ENCODE results near the gene CHTF18.

Gene CHTF18

GRCh38 chr16:780296-780695, 8.1 kb upstream of the CHTF18 start:
- DNase-seq (ENCODE audit: low spot score), result no peak
- ChIA-PET CTCF (interaction anchor here (0.9 kb wide), 1 partner anchor 36 kb away, joined by 3 read pairs; no protein-coding TSS in a partner anchor), POLR2A (ENCODE audit: low non-redundant PET) (interaction anchor here (0.7 kb wide), 1 partner anchor 26 kb away, joined by 6 read pairs; no protein-coding TSS in a partner anchor)
- TF ChIP-seq CTCF (conservative IDR thresholded peaks at IDR 0.05; ENCODE audit: low read depth), result no peak
- no peak overlapping the region for H3K27ac ChIP-seq

GRCh38 chr16:781346-782010, 6.9 kb upstream of the CHTF18 start:
- no peak for DNase-seq (ENCODE audit: low spot score)
- TF ChIP-seq CTCF (conservative IDR thresholded peaks at IDR 0.05; ENCODE audit: low read depth), result no peak
- ChIA-PET CTCF (no interaction called here), POLR2A (ENCODE audit: low non-redundant PET) (no interaction called here)
- no peak overlapping the region for H3K27ac ChIP-seq

GRCh38 chr16:782258-782657, 6.2 kb upstream of the CHTF18 start:
- ChIA-PET POLR2A (ENCODE audit: low non-redundant PET) (no interaction called here), CTCF (no interaction called here)
- peak overlapping the region; percentile 76; the same call in 1 of the 2 replicates for H3K27ac ChIP-seq
- TF ChIP-seq CTCF (conservative IDR thresholded peaks at IDR 0.05; ENCODE audit: low read depth), result no peak
- no peak for DNase-seq (ENCODE audit: low spot score)

DNA sequence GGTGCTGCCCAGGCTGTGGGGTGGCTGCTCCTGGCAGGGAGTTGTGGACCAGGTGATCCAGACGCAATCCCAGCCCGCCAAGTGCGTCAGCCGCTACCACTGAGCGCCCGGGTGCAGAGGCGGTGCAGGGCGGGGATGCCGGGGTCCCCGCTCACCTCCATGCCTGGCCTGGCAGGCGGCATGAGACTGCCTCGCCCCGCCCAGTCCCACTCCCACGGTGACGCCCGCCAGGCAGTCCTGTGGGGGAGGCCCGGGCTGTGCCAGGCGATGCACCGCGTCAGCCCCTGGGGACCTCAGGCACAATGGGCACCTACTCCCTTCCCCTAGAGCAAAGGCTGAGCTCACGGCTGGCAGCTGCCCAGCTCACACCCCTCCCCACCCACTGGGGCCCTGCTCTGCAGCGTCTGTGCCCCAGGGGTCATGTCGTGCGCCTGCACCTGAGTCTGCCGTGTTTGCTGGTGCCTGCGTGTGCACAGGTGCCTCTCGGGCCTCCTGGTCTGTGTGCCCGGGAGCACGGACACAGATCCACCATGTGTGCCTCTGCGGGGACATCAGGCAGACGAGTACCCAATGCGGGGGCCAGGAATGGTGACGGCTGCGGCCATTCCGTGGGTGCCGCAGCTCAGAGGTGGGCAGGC, 5.5 kb upstream of the CHTF18 start:
- POLR2A ChIA-PET (ENCODE audit: low non-redundant PET), result no interaction called here

DNA sequence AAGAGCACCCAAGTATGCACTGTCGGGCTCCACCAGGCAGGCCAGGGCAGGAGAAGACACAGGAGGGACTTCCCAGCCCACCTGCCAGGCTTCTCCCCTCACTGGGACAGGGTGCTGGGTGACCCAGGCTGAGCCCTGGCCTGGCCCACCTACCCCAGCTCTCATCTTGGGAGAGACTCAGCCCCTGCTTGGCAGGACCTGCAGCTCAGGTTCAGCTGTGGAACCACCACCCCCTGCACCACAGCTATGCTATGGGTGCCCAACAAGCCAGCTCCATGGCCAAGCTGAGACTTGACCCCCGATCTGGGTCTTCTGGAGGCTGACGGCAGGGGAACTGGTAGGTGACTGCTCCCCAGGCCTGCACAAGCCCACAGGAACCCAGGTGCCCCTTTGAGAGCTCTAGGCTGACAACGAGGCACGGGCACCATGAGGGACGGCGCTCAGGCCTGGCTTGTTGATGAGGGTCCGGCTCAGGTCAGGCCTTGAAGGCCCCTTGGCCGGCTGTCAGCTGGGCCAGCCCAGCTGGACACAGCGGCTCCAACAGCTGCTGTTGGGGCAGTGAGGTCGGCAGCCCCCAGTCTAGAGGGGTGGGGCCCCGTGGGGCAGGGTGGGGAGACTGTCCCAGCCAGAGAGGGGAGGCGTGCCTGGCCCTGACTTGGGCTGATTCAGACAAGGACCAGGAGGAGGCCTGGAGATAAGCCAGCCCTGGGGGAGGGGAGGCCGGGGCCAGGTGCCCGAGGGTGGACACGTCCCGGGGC, 4.8 kb upstream of the CHTF18 start:
- TF ChIP-seq CTCF (conservative IDR thresholded peaks at IDR 0.05; ENCODE audit: low read depth), result no peak
- peak overlapping the region; percentile 76 for H3K27ac ChIP-seq
- DNase-seq (ENCODE audit: low spot score), result no peak
- ChIA-PET CTCF (interaction anchor here (0.6 to 0.7 kb wide), 3 partner anchors 16 to 1200 kb away, joined by 3 to 4 read pairs (median 3); partner anchors contain the start of gene GFER), POLR2A (ENCODE audit: low non-redundant PET) (interaction anchor here (0.6 to 0.7 kb wide), 2 partner anchors 48 to 49 kb away, joined by 4 read pairs; no protein-coding TSS in a partner anchor)

More for the DNA sequence above, 5.5 kb upstream of the CHTF18 start:
- peak; percentile 47 for DNase-seq (ENCODE audit: low spot score)
- CTCF ChIA-PET, result interaction anchor here (0.7 kb wide), 1 partner anchor 1201 kb away, joined by 3 read pairs; the partner anchor contains the start of gene GFER
- H3K27ac ChIP-seq, result peak overlapping the region; percentile 76
- no peak for TF ChIP-seq CTCF (conservative IDR thresholded peaks at IDR 0.05; ENCODE audit: low read depth)

DNA sequence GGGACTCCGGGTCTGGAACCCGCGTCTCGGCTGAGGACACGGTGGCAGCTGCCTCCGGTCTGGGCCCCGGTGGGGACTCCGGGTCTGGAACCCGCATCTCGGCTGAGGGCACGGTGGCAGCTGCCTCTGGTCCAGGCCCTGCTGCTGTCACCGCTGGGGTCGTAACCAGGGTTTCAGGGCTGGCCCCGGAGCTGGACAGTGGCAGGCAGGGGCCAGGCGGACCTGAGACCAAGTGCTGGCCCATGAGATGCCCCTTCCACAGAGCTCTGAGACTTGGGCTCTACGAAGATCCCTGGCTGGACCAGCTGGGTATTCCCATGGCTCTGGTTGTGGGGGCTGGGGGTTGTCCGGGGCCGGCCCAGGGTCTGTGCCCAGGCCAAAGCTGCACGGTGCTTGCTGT, 4.0 kb upstream of the CHTF18 start:
- DNase-seq (ENCODE audit: low spot score), result no peak
- ChIA-PET POLR2A (ENCODE audit: low non-redundant PET) (no interaction called here), CTCF (interaction anchor here (0.6 to 2.1 kb wide), 14 partner anchors 10 to 77 kb away, joined by 3 to 18 read pairs (median 4); partner anchors contain the start of genes ANTKMT, CIAO3, HAGHL and METRN)
- no peak for TF ChIP-seq CTCF (conservative IDR thresholded peaks at IDR 0.05; ENCODE audit: low read depth)
- peak overlapping the region; percentile 76 for H3K27ac ChIP-seq

Data from RWPE1 (cell line).